ENCODE data around the gene LRRC17.

DNA sequence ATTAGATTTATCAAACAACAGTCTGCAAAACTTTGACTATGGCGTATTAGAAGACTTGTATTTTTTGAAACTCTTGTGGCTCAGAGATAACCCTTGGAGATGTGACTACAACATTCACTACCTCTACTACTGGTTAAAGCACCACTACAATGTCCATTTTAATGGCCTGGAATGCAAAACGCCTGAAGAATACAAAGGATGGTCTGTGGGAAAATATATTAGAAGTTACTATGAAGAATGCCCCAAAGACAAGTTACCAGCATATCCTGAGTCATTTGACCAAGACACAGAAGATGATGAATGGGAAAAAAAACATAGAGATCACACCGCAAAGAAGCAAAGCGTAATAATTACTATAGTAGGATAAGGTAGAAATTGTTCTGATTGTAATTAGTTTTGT lies 31.4 kb downstream of the LRRC17 start:
- TF ChIP-seq, protein P1, sequence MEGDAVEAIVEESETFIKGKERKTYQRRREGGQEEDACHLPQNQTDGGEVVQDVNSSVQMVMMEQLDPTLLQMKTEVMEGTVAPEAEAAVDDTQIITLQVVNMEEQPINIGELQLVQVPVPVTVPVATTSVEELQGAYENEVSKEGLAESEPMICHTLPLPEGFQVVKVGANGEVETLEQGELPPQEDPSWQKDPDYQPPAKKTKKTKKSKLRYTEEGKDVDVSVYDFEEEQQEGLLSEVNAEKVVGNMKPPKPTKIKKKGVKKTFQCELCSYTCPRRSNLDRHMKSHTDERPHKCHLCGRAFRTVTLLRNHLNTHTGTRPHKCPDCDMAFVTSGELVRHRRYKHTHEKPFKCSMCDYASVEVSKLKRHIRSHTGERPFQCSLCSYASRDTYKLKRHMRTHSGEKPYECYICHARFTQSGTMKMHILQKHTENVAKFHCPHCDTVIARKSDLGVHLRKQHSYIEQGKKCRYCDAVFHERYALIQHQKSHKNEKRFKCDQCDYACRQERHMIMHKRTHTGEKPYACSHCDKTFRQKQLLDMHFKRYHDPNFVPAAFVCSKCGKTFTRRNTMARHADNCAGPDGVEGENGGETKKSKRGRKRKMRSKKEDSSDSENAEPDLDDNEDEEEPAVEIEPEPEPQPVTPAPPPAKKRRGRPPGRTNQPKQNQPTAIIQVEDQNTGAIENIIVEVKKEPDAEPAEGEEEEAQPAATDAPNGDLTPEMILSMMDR (IDR thresholded peaks at IDR 0.05), result no peak
- TF ChIP-seq POLR2A (IDR thresholded peaks at IDR 0.05), result no peak

All from adrenal gland (tissue), 5 donors.